SH-SY5Y (cell line): ENCODE data around the gene VTI1A.

Experiments
- GATA2 ChIP-seq: IDR thresholded peaks from 2 replicates; pipeline ENCODE4 v1.6.1; 2011; ENCODE audit warnings: mild to moderate bottlenecking, low read depth, low read length
- GATA3 ChIP-seq: IDR thresholded peaks from 2 replicates; pipeline ENCODE4 v1.6.1; 2011; ENCODE audit warnings: low read depth, mild to moderate bottlenecking, low read length, moderate library complexity

- TF ChIP-seq GATA2 = no peak
- no peak for TF ChIP-seq GATA3
Observed at GRCh38 chr10:112778579-112778978, 331.6 kb downstream of the VTI1A start.
